ENCODE data around the gene KANK2. TPM values are rescaled to one million over a fixed set of nuclear protein-coding genes. Genes with fewer than 3 reads are reported as not detected.
A peak's percentile ranks its signal among the peaks of the same experiment; 100 is the strongest.

KANK2 gene
- total and polyA plus RNA-seq, 7 experiments from 2014 or later: 0.32 to 2.9 (median 0.53) TPM; not detected in 2

DNA sequence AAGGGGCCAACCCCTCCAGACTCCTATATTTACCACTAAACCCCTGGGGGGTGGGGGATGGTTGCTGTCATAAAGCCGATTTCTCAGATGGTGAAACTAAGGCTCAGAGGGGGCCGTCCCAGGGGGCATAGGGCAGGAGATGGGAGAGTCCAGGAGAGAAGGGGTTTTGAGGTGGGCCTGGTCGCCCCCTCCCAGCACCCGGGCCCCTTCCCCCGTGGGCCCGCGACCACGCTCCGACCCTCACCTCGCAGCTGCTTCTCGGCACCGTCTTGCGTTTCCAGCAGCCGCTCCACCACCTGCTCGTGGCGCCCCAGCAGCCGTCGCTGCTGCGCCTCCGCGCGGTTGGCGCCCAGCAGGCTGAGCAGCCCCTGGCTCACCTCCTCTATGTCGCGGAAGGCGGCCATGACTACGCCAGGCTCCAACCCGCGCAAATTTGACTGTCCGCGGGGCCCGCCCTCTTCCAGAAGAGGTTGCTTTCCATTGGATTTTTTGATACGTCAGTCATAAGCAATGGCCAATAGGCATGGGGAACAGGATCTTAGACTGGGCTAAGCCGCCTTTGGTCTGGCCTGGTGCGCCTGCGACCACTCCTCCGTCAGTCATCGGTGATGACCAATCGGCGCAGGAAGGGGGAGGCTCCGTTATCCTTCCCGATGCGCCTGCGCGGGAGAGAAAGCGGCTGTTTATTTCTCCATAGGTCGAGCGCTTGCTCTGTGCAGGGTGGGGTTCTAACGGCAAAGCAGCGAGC is 41.8 kb downstream of the KANK2 start, which contains the start of gene SPC24:
SPC24 (minus strand) TSS at position 410 of the 748 bp plus-strand sequence; CDS start at position 404, 6 bp downstream.
- Mint-ChIP-seq H3K4me3 (peak within 1 kb of the TSS; percentile 79 to 94 (median 89)), H3K27ac (peak within 1 kb of the TSS; percentile 54 to 92 (median 83)), H3K9me3 (peaks cover 0 to 7% (median 0%) of the 10 kb centered on the region in 11 donors), H3K27me3 (no peaks in the 10 kb centered on the region), H3K4me1 (peaks cover 7 to 30% (median 15%) of the 10 kb centered on the region in 7 donors), H3K36me3 (peaks cover 0 to 5% (median 0%) of the 10 kb centered on the region in 5 donors)
- ATAC-seq (peak; percentile 98), DNase-seq (peak; percentile 70 to 93 (median 90))
- peak within 1 kb of the TSS; percentile 16 for H3K27ac ChIP-seq (ENCODE audit: low read depth, low read length)
- H3K9me3 ChIP-seq (ENCODE audit: control insufficient read depth in 2 of 3, low read length in 3 of 3): peaks cover 0 to 3% (median 0%) of the 10 kb centered on the region in 3 experiments
- intact Hi-C loops (cut with micrococcal nuclease): loop anchor here (1.0 to 5.0 kb wide), 6 partner anchors 191 to 588 kb away; partner anchors contain the start of genes CCDC159 (in 1 of the 2), CDKN2D (in 1 of the 2), ELAVL3 (in 1 of the 2) and KRI1 (in 1 of the 2)
- ChIA-PET CTCF (no interaction called here), POLR2A (interaction anchor here (0.6 to 1.2 kb wide), 3 partner anchors 10 to 226 kb away, joined by 3 read pairs; no protein-coding TSS in a partner anchor)
- H3K4me1 ChIP-seq (ENCODE audit: control insufficient read depth in 2 of 2, insufficient read depth in 2 of 2, low read length in 2 of 2): peaks cover 6 to 15% of the 10 kb centered on the region in 2 donors
- peak within 1 kb of the TSS; percentile 71 for H3K4me3 ChIP-seq (ENCODE audit: low read length)
- H3K27me3 ChIP-seq (ENCODE audit: control insufficient read depth in 2 of 2, insufficient read depth in 2 of 2, low read length in 2 of 2): no peaks in the 10 kb centered on the region
- no peaks in the 10 kb centered on the region for H3K36me3 ChIP-seq (ENCODE audit: control insufficient read depth in 2 of 3, insufficient read depth in 3 of 3, low read length in 3 of 3)

DNA sequence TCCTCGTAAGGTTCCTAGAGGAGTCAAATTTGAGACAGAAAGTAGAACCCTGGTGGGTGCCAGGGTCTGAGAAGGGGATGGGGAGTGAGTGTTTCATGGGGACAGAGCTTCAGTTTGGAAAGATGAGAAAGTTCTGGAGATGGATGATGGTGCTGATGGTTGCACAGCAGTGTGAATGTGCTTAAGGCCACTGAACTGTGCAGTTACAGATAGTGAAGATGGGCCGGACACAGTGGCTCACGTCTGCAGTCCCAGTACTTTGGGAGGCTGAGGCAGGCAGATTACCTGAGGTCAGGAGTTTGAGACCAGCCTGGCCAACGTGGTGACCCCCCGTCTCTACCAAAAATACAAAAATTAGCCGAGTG is 42.7 kb downstream of the KANK2 start:
- H3K27me3 Mint-ChIP-seq: no peaks in the 10 kb centered on the region
- Histone ChIP-seq H3K27ac (ENCODE audit: low read depth, low read length) (no peak overlapping the region), H3K4me1 (ENCODE audit: control insufficient read depth in 2 of 2, insufficient read depth in 2 of 2, low read length in 2 of 2) (peaks cover 6 to 15% of the 10 kb centered on the region in 2 donors), H3K9me3 (ENCODE audit: control insufficient read depth in 2 of 3, low read length in 3 of 3) (no peaks in the 10 kb centered on the region), H3K27me3 (ENCODE audit: control insufficient read depth in 2 of 2, insufficient read depth in 2 of 2, low read length in 2 of 2) (no peaks in the 10 kb centered on the region), H3K36me3 (ENCODE audit: control insufficient read depth in 2 of 3, insufficient read depth in 3 of 3, low read length in 3 of 3) (no peaks in the 10 kb centered on the region), H3K4me3 (ENCODE audit: low read length) (no peak overlapping the region)
- ATAC-seq: no peak
- intact Hi-C loops (cut with micrococcal nuclease): loop anchor here (1.0 to 5.0 kb wide), 6 partner anchors 192 to 587 kb away; partner anchors contain the start of genes CCDC159 (in 1 of the 2), CDKN2D (in 1 of the 2), ELAVL3 (in 1 of the 2) and KRI1 (in 1 of the 2)
- peaks cover 0 to 3% (median 0%) of the 10 kb centered on the region in 11 donors for H3K9me3 Mint-ChIP-seq
- H3K36me3 Mint-ChIP-seq: peaks cover 0 to 5% (median 0%) of the 10 kb centered on the region in 5 donors
- H3K27ac Mint-ChIP-seq: peak overlapping the region in 4 of 9 donors; percentile 0 to 70 (median 36)
- H3K4me1 Mint-ChIP-seq: peaks cover 7 to 30% (median 15%) of the 10 kb centered on the region in 7 donors
- POLR2A ChIA-PET: no interaction called here
- CTCF ChIA-PET: interaction anchor here (0.7 kb wide), 1 partner anchor 16 kb away, joined by 3 read pairs; no protein-coding TSS in a partner anchor
- H3K4me3 Mint-ChIP-seq: peak overlapping the region; percentile 56 to 94 (median 83)
- no peak for DNase-seq

DNA sequence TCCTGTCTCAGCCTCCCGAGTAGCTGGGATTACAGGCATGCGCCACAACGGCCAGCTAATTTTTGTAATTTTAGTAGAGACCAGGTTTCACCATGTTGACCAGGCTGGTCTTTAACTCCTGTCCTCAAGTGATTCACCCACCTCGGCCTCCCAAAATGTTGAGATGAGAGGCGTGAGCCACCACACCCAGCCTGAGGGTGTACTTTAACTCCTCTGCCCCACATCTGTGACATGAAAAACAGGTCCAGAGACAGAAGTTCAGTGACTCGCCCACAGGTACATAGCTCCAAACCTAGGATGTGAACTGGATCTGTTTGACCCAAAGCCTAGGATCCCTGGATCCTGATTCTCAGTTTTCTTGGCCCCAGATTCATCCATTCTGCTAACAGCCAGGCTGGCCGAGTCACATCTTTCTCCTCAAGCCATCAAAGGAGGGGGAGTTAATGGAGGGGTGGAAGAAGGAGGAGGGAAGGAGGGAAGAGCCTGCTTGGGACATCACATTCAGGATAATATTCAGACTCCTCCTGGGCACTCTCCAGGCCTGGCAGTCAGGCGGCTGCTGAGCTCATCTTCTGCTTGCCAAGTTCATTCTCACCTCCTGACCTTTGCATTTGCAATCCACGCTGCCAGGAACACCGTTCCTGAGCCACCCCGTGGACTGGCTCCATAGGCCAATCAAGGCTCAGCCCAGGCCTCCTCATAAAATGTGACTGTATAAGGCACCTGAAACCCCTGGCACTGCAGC is 44.9 kb downstream of the KANK2 start:
- H3K27ac ChIP-seq (ENCODE audit: low read depth, low read length): no peak overlapping the region
- POLR2A ChIA-PET: no interaction called here
- H3K4me1 ChIP-seq (ENCODE audit: control insufficient read depth in 2 of 2, insufficient read depth in 2 of 2, low read length in 2 of 2): peaks cover 6 to 15% of the 10 kb centered on the region in 2 donors
- Mint-ChIP-seq H3K4me3 (peak overlapping the region in 1 of 10 donors; percentile 2), H3K36me3 (peaks cover 0 to 12% (median 0%) of the 10 kb centered on the region in 5 donors), H3K9me3 (no peaks in the 10 kb centered on the region), H3K27me3 (no peaks in the 10 kb centered on the region), H3K27ac (no peak overlapping the region), H3K4me1 (peaks cover 7 to 30% (median 15%) of the 10 kb centered on the region in 7 donors)
- ATAC-seq (no peak), DNase-seq (no peak)
- no peaks in the 10 kb centered on the region for H3K36me3 ChIP-seq (ENCODE audit: control insufficient read depth in 2 of 3, insufficient read depth in 3 of 3, low read length in 3 of 3)
- CTCF ChIA-PET: interaction anchor here (0.6 kb wide), 1 partner anchor 132 kb away, joined by 5 read pairs; no protein-coding TSS in a partner anchor
- H3K4me3 ChIP-seq (ENCODE audit: low read length): no peak overlapping the region
- H3K27me3 ChIP-seq (ENCODE audit: control insufficient read depth in 2 of 2, insufficient read depth in 2 of 2, low read length in 2 of 2): no peaks in the 10 kb centered on the region
- intact Hi-C loops (cut with micrococcal nuclease): no loop called here
- no peaks in the 10 kb centered on the region for H3K9me3 ChIP-seq (ENCODE audit: control insufficient read depth in 2 of 3, low read length in 3 of 3)

GRCh38 chr19:11151181-11151580 is 46.2 kb downstream of the KANK2 start:
- Histone ChIP-seq H3K36me3 (ENCODE audit: control insufficient read depth in 2 of 3, insufficient read depth in 3 of 3, low read length in 3 of 3) (no peaks in the 10 kb centered on the region), H3K27me3 (ENCODE audit: control insufficient read depth in 2 of 2, insufficient read depth in 2 of 2, low read length in 2 of 2) (no peaks in the 10 kb centered on the region), H3K4me1 (ENCODE audit: control insufficient read depth in 2 of 2, insufficient read depth in 2 of 2, low read length in 2 of 2) (peaks cover 6 to 13% of the 10 kb centered on the region in 2 donors), H3K4me3 (ENCODE audit: low read length) (no peak overlapping the region), H3K9me3 (ENCODE audit: control insufficient read depth in 2 of 3, low read length in 3 of 3) (no peaks in the 10 kb centered on the region), H3K27ac (ENCODE audit: low read depth, low read length) (no peak overlapping the region)
- Mint-ChIP-seq H3K27me3 (no peaks in the 10 kb centered on the region), H3K4me3 (no peak overlapping the region), H3K4me1 (peaks cover 7 to 27% (median 15%) of the 10 kb centered on the region in 7 donors), H3K27ac (no peak overlapping the region), H3K36me3 (peaks cover 0 to 17% (median 0%) of the 10 kb centered on the region in 5 donors), H3K9me3 (no peaks in the 10 kb centered on the region)
- ChIA-PET POLR2A (no interaction called here), CTCF (interaction anchor here (0.6 kb wide), 1 partner anchor 111 kb away, joined by 4 read pairs; no protein-coding TSS in a partner anchor)
- no peak for ATAC-seq
- intact Hi-C loops (cut with micrococcal nuclease): no loop called here
- no peak for DNase-seq

DNA sequence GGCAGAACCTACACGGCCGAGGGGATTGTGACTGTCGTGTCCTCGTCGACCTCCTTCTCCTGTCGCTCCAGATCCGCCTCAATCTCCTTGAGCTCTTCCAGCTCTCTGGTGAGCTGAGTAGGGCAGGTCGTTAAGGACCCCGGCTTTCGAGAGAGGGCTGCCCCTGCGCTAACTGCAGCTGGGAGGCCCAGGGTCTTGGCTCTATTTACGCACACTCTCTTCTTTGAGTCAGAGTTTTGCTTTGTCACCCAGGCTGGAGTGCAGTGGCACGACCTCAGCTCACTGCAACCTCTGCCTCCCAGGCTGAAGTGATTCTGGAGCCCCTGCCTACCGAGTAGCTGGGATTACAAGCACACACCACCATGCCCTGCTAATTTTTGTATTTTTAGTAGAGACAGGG is 49.3 kb downstream of the KANK2 start:
- POLR2A ChIA-PET: no interaction called here
- H3K4me3 ChIP-seq (ENCODE audit: low read length): no peak overlapping the region
- intact Hi-C loops (cut with micrococcal nuclease): no loop called here
- H3K9me3 ChIP-seq (ENCODE audit: control insufficient read depth in 2 of 3, low read length in 3 of 3): no peaks in the 10 kb centered on the region
- DNase-seq: no peak
- no peak for ATAC-seq
- no peak overlapping the region for H3K27ac Mint-ChIP-seq
- H3K27ac ChIP-seq (ENCODE audit: low read depth, low read length): no peak overlapping the region
- H3K27me3 ChIP-seq (ENCODE audit: control insufficient read depth in 2 of 2, insufficient read depth in 2 of 2, low read length in 2 of 2): no peaks in the 10 kb centered on the region
- peak overlapping the region in 1 of 10 donors; percentile 16 for H3K4me3 Mint-ChIP-seq
- peaks cover 0 to 7% of the 10 kb centered on the region in 2 donors for H3K4me1 ChIP-seq (ENCODE audit: control insufficient read depth in 2 of 2, insufficient read depth in 2 of 2, low read length in 2 of 2)
- no peaks in the 10 kb centered on the region for H3K9me3 Mint-ChIP-seq
- H3K27me3 Mint-ChIP-seq: no peaks in the 10 kb centered on the region
- CTCF ChIA-PET: interaction anchor here (0.7 to 1.5 kb wide), 2 partner anchors 10 to 137 kb away, joined by 4 read pairs; no protein-coding TSS in a partner anchor
- H3K36me3 Mint-ChIP-seq: peaks cover 0 to 28% (median 0%) of the 10 kb centered on the region in 5 donors
- no peaks in the 10 kb centered on the region for H3K36me3 ChIP-seq (ENCODE audit: control insufficient read depth in 2 of 3, insufficient read depth in 3 of 3, low read length in 3 of 3)
- peaks cover 0 to 9% (median 5%) of the 10 kb centered on the region in 7 donors for H3K4me1 Mint-ChIP-seq

- Histone ChIP-seq H3K27ac (ENCODE audit: low read depth, low read length) (no peak overlapping the region), H3K4me3 (ENCODE audit: low read length) (no peak overlapping the region), H3K27me3 (ENCODE audit: control insufficient read depth in 2 of 2, insufficient read depth in 2 of 2, low read length in 2 of 2) (no peaks in the 10 kb centered on the region), H3K4me1 (ENCODE audit: control insufficient read depth in 2 of 2, insufficient read depth in 2 of 2, low read length in 2 of 2) (peaks cover 0 to 12% of the 10 kb centered on the region in 2 donors), H3K36me3 (ENCODE audit: control insufficient read depth in 2 of 3, insufficient read depth in 3 of 3, low read length in 3 of 3) (no peaks in the 10 kb centered on the region), H3K9me3 (ENCODE audit: control insufficient read depth in 2 of 3, low read length in 3 of 3) (no peaks in the 10 kb centered on the region)
- Mint-ChIP-seq H3K4me3 (no peak overlapping the region), H3K4me1 (peaks cover 0 to 11% (median 5%) of the 10 kb centered on the region in 7 donors), H3K27me3 (no peaks in the 10 kb centered on the region), H3K27ac (peak overlapping the region in 2 of 9 donors; percentile 22 to 41), H3K9me3 (no peaks in the 10 kb centered on the region), H3K36me3 (peaks cover 0 to 22% (median 0%) of the 10 kb centered on the region in 5 donors)
- ChIA-PET POLR2A (interaction anchor here (0.6 to 1.1 kb wide), 2 partner anchors 11 to 1507 kb away, joined by 3 read pairs; no protein-coding TSS in a partner anchor), CTCF (no interaction called here)
- ATAC-seq: no peak
- intact Hi-C loops (cut with micrococcal nuclease): no loop called here
- DNase-seq: no peak
Measured at GRCh38 chr19:11145536-11145924, 51.8 kb downstream of the KANK2 start.
